NCI-H2081 treated with DMSO at 0.1 percent for 48 hours (cell line): ENCODE results near the gene C1orf198.

Experiments
- DNase-seq: peaks from one replicate; lab custom pipeline; 2025; lab: John Stamatoyannopoulos, UW

The C1orf198 gene

DNA sequence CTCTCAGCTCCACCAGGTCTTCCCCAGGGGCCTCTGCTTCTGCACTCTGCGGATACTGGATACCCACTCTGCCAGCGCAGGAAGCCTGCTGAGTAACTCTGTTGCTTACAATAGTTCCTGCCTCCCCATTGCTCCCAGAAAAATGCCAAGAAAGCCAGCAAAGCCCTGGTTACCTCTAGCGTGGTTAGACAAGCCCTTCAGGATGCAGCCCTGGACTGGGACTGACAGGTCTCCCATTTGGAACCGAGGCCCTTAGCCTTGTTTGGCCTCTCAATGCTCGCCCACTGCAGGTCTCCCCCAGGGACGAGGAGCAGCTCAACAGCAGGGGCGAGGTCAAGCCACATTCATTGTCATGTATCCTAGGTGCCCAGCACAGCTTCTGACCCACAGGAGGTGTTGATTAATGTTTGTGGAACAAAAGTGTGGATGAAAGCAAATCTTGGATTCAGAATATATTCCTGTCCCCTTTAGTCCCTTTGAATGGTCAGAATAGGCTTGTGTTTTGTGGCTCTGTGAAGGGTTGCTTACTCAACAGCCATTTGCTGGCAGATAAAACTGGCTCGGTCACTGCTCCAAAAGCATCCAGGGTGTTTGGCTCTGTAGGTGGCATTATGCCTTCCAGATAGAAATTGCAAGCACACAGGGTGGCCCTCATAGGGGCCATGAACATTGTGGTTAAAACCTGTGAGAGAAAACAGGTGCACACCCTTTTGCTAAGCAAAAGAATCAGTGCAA, 58.9 kb downstream of the C1orf198 start:
- no peak for DNase-seq

DNA sequence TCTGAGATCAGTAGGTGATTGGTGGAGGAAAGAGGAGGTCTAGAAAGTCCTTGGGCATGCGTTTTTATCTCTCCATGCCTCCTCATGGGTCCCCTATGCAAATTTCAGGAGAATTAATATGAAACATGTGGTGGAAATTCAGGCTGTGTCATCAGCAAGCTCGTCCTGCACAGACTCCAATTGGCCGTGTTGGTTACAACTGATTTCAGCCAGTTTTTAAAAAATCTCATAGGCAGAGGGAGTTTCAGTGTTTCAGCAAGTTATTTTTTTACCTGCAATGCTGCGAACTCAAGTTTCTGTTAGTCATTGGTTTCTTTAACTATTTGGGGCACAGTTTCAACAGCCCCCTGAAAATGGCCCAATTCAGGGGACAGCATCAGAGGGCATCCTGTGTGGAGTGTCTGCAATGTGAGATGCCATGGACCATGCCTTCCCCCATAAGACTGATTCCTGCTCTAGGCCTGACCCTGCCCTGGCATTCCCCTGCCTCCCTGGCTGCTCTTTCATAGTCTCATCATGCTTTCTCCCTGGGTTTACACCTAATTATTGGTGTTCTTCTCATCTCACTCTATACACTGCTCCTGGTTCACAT, 59.9 kb downstream of the C1orf198 start:
- DNase-seq = no peak

DNA sequence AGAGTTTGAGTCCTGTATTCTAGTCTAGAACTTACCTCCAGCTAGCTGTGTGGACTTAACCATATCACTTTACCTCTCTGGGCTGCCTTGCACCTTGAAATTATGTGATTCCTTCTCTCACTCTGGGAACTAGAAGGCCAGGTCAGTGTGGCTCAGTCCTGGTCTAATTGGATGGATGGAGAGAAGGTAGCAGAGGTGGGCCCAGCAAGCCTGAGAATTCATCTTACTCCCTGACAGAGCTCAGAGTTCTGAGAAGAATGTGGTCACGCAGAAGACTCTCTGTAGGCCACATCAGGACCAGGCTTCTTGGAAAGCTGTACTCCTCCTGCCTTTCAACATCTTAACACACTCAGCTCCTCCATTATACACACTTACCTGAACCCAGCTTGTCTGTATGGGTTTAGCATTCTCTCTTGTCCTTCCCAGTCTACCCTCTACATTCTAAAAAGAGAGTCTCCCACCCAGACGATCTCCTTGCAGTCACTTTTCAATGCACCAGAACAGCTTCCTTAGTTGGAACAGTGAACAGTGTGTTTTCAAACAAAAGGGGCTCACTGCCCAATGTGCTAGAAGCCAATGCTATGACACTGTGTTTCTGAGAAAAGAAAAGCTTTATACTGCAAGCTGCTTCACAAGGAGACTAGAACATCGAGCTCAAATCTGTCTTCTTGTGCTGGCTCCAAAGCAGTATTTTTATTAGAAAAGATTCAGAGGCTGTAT, 60.6 kb downstream of the C1orf198 start:
- DNase-seq = no peak

DNA sequence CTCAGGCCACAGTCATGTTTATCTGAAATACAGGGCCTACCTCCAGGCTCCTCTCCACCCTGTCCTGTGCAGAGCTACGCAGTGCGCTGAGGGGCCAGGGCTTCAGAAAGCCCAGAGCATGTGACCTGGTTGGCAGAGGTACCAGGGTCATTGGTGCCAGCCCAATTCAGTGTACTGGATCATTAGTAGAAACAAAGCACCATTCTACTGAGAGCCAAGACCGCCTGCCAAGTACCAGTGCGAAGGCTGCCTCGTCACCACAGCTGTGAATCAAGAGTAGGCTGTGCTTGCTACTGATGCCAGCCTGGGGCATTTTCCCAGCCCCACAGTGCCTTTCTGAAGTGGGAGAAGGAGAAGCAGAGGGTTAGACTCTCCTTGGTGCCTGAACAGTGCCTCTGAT, 61.3 kb downstream of the C1orf198 start:
- DNase-seq = no peak

DNA sequence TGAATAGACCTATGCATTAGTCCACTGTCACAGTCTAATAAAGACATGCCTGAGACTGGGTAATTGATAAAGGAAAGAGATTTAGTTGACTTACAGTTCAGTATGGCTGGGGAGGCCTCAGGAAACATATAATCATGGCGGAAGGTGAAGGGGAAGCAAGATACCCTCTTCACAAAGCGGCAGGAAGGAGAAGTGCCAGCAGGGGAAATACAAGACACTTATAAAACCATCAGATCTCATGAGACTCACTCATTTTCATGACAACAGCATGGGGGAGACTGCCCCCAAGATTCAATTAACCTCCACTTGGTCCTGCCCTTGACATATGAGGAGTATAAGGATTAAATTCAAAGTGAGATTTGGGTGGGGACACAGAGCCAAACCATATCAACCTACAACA, 61.8 kb downstream of the C1orf198 start:
- DNase-seq = no peak

DNA sequence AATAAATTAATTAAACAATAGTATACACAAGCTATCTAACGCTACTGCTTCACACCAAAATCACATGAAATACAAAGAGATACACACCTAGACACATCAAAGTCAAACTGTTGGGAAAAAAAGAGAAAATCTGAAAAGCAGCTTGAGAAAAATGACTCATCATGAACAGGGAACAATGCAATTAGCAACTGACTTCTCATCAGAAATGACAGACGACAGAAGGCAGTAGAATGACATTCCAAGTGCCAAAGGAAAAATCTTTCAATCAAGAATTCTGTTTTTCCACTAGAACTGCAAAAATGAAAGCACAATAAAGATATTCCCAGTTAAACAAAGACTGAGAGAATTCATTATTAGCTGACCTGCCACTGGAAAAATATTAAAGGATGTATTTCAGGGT, 63.9 kb downstream of the C1orf198 start:
- no peak for DNase-seq

DNA sequence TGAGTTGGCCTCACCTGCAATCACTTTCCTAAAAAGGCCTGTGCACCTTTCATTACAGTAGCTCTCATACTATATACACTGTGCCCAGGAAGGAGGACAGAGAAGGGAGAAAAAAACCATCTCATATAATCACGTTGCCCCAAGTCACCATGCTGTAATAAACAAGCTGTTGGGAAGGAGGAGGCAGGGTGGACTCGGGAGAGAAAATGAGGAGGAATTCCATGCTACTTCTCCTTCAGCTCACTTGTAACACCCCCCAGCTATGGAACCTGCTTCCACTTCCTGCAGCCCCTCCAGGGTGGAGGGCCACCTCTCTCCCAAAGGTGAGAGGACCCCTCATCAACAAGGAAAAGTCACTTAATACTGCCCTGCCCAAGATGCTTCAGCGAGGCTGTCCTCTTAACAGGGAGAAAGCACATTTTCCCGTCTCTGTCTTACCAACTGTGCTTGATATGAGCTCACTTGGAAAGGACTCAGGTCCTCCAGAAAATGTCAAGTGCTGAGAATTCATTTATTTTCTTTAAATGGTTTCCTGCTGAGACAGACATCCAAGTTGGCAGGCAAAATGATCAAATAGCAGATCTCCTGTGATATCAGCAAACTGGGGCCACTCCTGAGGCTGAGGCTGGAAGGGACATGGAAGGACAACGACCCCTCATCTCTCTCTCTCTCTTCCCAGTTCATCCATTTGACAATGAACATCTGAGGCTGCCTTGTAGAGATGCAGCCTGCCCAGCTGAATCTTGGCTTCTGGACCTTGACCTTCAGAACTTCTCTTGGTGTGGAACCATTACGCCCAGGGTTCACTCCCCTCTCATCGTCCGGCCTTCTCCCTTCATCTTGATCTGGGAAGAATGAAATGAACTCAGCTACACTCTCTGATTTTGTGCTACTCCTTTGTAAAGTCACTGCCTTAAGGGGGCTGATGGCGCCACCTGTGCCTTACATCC, 67.2 kb downstream of the C1orf198 start:
- DNase-seq = no peak

DNA sequence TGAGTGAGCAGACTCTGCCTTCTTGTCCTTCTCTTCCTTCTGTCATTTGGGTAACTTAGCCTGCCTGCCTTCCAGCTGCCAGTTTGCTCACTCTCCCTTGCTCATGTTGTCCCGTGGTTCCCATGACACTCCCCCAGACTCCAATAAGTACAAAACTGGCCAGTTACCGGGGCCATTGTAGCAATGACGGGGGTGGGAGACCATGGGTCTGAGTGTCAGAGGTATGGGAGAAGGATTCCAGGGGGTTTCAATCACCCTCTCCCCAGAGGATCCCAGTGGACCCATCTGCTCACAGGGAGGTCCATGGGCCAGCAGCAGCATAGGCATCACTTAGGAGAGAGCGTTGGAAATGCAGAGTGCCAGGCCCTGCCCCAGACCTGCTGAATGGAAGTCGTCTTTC, 69.8 kb downstream of the C1orf198 start:
- no peak for DNase-seq

DNA sequence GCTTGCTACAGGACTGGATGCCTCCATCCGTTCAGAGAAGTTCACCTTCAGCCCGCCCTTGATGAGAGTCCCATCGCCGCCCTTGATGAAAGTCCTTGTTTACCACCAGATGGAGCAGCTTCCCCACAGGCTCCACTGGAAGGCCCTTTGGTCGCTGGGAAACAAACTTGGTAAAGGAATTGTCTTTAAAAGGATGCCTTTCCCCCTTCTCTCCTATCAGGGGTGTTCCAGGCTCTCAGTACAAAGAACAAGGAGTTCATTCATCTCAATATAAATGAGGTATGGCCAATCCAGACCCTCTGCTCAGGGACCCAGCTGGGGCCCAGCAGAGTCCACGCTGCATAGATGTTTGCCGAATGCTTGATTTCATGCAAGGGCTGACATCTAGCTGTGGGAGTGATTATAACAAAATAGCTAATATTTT, 70.4 kb downstream of the C1orf198 start:
- no peak for DNase-seq

DNA sequence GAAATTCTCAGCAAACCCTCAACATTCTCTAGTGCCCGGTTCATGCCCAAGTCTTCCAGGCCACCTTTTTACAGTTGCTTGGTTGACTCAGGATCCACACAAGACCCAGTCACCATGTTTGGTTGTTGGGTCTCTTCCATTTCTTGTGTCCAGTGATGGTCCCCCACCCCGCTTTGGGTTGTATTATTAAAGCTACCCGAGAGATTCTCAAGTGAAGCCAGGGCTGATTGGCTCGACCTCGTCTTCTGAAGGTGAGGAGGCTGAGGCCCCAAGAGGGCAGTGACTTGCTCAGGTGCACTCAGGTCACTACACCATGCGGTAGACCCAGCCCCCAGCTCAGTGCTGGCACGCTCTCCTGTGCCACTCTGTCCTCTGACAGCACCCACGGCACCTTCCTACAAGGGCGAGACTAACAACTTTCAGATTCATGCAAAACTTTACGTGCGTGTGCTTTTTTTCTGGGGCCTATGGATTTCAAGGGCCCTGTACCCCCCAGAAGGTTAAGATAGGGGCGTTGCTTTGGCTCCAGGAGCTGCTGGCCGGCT, 70.9 kb downstream of the C1orf198 start:
- no peak for DNase-seq

DNA sequence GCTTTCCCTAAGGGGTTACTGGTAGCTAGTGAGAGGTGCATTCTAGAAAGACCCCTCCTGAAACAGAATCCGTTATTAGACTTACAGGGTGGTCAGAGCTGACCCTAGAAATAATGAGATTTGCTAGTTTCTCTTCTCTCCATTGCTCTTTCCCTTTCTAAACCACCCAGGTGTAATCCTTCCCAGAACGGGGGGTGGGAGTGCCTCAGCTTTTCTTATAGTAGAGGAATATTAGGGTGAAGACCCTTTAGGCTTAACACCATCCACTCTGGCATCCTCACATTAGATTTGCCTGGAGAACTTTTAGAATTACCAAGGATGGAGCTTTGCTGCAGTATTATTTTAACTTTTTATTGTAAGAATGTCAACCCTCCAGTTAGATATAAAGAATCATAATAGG, 71.7 kb downstream of the C1orf198 start:
- DNase-seq = no peak

DNA sequence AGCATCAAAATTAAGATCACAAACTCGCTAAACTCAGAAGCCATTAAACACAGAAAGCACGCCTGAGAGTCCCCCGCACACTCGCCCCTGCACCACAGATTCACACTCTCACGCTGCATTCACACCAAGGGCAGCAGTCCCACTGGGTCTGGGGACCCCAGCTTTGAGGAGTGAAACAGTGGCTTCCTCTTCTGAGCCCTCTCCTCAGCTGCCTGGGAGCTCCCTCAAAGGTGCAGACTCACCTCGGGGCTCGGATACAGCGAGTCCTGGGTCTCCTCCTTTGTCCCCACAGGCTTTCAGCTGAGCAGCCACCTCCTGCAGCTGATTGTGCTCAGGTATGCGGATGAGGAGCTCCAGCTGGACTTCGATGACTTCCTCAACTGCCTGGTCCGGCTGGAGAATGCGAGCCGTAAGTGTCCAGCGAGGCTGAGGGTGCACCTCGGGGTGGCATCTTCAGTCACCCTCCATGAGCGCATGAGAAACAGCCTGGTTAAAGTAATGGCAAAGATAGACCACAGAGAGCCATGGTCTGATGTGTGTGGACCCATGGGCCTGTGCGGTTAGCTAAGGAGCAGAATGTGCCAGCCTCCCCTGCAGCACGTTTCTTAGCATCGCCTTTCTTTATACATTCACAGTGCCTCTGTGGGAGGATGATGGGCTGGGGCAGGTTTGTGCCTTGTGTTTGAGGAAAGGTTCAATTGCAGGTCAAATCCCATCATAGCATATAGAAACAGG, 73.3 kb downstream of the C1orf198 start:
- no peak for DNase-seq

DNA sequence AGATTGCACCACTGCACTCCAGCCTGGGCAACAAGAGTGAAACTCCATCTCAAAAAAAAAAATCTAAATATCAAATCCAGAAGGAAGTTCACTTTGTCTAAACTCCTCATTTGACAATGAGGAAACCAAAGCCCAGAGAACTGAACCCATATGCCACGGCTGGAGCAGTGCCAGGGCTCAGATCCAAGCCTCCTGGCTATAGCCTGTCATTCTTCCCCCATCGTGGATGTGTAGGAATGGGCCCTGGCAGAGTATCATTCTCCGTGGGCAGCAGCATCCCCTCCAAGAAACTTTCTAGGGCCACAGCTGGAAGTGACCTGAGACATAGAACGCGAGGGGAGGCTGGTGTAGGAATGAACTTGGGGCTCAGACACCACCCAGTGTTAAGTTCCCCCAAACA, 73.9 kb downstream of the C1orf198 start:
- DNase-seq = no peak

DNA sequence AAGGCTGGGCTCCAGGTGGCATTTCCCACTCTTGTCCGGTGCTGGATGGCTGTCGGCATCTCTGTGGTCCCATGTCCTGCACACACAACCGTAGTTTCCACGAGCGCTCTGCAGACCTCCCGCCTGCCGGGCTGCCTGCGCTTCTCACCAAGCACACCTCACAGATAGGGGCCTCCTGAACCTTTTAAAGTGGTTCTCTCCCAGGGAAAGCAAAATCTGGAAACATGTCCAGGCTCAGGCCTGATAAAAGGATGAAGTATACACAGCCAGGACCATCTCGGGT, 74.9 kb downstream of the C1orf198 start:
- DNase-seq = no peak

DNA sequence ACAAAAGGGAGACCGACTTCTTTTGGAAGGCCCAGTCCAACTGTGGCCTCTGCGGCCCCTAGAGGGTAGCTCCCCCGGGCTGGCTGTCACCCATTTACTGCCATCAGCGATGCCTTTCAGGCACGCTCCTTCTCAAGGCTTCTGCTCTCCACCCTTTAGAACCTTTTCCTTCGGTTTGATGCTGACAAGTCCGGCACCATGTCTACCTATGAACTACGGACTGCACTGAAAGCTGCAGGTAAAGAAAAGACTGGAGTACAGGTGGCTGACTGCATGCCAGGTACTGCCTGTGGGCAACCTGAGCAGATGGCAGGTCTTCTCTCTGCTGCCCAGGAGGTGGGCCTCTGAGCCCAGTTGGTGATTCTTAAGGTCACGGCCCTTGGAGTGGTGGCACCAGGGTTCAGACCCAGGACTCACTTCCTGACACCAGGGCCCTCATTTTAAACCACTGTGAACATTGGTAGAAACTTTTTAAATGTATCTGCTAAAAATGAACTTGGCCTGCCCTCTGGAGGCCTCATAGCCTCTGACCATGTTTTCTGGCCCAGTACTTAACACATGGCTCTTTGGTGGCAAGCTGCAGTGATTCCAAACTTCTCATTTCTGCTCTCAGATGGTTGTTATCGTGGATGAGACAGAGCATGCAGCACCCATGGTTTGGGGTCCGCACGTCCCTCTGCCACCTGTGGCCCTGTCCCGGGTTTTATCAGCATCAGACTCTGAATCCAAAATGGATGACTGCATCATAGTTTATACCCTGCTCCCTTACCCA, 75.4 kb downstream of the C1orf198 start:
- DNase-seq = no peak

DNA sequence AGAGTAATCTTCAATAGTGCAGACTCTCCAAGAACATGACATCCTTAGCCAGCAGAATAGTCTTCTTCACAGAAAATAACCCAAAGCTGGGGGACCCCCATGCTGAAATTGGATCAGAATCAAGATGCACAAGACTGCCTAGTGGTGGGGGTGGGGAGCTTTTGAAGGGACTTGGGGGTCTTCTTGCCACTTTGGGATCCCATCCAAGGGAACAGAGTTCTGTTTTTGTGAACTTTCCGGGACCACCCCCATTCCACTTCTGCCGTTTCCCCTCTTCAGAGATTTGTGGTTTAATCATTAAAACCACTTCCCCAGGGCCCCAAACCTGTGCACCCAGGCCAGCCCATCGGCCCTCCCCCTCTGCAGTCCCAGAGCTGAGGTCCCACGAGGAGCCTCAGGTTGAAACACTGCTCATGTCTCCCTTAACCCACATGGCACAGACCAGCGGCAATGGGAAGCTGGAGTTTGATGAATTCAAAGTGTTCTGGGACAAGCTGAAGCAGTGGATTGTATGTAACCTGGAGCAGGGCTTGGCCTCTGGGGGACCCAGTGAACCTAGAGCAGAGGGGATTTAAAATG, 76.2 kb downstream of the C1orf198 start:
- DNase-seq = no peak

DNA sequence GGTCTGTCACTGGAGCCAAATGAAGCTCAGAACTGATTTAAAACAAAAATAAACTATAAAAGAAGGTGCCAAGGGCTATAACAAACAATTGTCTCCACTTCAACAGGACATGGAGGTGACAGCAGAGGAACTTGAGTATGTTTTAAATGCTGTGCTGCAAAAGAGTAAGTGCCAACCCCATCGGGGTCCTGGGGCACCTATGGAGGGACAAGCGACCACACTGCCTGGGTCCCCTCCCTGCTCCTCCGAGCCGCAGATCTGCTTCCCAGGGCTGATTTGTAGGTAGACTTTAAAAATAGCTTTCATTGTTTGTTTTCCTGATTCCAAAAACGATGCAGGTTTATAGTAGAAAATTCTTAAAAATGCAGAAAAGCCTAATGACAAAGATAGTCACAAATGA, 78.3 kb downstream of the C1orf198 start:
- DNase-seq = no peak

DNA sequence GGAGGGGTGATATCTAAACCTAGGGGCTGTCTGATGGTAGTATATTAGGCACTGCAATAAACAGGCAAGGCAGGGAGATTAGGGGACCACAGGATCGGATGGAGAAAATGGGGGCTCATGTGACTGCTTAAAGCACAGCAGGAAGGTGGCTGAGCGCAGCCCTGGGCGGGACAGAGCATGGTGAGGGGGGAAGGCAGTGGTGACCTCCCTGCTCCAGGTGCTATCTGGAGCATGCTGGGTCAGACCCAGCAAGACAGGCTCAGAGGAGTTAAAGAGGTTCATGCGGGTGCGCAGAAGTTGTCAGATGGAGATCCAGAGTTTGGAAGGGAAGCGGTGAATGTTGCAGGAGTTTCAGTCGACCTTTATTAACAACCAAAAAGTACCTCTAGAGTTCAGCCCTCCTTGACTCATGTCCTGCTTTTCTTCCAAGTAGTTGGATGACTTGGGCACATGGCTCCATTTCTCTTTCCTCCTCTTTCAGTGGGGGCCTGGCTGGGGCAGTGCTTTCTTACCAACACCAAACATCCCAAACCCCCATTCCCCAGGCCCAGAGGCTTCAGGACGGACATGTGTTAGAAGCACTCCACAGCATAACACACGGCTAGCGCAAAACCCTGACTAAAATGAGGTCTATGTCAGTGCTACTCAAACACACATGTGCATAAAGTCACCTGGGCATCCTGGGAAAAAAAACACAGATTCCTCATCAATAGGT, 79.6 kb downstream of the C1orf198 start:
- no peak for DNase-seq

DNA sequence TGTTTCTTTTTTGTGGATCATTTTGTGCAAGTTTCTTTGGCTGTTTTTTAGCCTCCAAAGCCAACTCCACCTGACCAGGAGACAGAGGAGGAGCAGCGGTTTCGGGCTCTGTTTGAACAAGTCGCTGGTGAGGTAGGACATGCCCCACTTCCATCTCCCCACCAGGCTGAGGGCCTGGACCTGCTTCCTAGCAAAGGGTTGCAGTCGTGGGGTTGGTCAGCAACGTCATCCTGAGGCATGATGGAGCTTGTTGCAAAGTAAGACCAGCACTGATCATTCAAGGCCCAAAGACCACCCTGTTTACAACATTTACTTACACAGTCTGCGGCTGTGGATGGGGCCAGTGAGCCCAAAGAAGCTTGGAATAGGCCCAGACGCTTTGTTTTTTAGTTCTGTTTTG, 80.8 kb downstream of the C1orf198 start:
- no peak for DNase-seq
